Activated CD4-positive, alpha-beta T cell treated with anti-CD3 and anti-CD28 coated beads, Interleukin-2, amount 50 U/mL, for 4 hours (primary cell): Measurements from ENCODE around the gene MICU2.

Source experiments
- DNase-seq, 2 experiments: peaks; one replicate each; pipeline ENCODE4 v3.0.0-alpha.2; 2020

MICU2 gene

DNA sequence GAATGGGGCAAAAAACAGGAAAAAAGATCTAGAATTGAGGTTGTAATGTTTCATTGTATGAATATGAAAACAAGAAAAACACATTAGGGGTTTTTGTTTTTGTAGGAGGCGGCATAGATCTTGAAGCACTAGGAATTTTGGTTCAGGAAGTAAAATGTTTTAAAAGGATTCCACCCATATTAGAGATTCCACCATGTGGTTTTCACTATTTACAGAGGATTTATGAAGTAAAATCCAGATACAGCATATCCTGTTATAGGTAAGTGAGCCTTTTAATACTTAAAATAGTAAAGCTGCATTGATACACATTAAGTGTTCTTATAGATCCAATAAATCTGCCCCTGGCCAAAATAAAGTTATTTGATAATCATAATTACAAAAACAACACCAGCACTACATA, 61.4 kb downstream of the MICU2 start:
- no peak for DNase-seq

DNA sequence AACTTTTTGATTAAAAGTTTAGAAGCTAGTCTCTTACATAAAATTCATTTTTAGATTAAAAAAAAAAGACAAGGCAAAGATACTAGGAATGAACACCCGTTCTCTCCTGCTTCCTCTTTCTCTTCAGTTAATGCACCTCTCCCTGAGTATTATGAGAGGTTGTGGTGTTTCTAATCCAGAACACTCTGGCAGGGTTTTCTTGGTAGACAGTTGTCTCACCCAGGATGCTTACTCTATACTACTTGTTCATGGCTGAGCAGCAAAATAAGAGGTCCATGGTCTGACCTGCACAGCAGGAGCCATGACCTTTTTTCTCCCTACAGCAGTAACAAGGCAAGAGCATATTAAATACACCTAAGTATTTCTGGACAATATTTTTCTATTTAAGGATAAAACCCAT, 62.0 kb downstream of the MICU2 start:
- no peak for DNase-seq

DNA sequence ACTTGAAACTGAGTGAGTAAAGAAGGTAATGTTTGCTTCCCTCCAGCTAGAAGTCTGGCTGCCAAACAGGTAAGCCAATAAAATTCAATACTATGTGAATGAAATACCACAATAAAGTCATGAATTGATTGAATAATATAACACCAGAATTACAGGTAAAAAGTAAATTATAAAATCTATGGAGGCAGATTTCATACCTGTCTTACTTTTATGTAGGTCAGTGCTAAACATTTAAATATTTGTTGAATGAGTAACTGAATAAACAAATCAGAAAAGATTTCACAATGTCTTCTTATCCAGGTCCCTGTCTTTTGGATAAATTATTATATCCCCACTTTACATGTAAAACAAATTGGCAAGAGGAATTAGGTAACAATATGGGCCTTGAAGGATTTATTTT, 62.7 kb downstream of the MICU2 start:
- DNase-seq: no peak

DNA sequence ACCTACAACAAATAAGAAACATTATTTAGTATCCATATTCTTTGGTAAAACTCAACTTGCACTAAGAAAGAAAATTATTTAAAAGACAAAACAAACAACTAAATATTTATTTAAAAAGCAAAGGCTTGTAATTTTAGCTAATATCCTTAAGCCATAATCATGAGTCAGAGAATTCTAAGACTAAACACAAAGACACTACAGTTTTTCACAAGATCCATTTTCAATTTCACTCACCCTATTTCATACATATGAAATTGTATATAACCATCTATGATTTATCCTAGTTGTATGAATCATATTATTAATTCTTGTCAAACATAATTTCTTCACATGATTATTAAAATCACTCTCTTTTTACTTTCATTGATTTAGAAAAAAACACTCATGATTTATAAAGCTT, 64.3 kb downstream of the MICU2 start:
- DNase-seq: no peak

DNA sequence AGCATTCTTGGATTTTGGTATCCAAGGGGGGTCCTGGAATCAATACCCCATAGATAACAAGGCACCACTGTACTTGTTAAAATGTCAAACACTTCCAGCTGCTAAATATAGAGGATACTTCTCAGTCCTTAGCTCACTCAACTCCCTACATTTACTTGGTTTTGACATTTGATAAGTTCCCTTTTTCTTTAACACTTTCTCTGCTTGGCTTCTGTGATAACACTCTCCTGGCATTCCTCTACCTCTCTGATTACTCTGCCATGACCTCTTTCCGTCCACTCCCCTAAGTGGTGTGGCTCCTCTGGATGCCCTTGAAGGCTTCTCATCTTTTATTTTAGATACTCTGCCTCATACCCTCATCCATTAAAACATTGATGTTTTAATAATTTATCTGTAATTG, 65.2 kb downstream of the MICU2 start:
- no peak for DNase-seq

DNA sequence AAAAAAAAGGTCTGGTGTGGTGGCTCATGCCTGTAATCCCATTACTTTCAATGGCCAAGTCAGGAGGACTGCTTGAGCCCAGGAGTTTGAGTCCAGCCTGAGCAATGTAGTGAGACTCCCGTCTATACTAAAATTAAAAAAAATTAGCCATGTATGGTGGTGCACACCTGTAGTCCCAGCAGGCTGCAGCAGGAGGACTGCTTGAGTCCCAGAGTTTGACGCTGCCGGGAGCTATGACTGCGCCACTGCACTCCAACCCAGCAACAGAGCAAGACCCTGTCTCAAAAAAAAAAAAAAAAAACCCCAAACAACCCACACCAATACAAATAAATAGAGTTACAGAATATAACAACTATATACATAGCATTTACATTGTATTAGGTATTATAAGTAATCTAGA, 65.7 kb downstream of the MICU2 start:
- no peak for DNase-seq

DNA sequence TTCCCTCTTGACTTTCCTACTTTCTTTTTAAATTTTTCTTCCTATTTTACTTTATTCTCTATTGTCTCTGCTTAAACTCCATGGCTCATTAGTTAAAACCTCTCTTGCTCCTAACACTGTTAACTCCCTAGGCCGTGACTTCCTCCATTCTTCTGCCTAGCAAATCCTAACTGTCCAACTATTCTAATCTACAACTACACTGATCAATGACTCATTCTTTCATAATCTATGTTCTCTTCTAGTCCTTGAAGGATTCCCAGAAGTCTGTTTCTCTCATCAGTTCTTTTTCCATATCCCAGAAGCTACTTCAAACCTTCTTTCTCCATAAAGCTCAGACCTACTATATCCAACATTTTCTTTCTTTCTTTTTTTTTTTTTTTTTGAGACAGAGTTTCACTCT, 66.9 kb downstream of the MICU2 start:
- no peak for DNase-seq

DNA sequence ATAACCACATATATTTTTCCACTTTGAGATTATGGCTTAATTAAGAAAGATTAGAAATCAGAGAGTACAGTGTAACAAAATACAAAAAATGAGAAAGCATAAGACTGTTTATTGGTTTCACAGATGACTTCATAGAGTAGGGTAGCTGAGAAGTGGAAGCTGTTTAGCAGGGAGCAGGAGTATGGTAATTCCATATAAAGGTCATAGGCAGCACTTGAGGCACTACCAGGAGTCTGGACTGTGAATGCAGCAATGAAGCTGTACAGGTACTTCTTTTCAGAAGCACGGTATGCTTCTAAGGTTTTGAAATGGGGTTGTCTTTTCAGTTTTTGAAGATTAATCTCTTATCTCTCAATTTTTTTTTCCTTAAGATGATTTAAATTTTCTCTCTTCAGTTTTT, 69.2 kb downstream of the MICU2 start:
- no peak for DNase-seq

DNA sequence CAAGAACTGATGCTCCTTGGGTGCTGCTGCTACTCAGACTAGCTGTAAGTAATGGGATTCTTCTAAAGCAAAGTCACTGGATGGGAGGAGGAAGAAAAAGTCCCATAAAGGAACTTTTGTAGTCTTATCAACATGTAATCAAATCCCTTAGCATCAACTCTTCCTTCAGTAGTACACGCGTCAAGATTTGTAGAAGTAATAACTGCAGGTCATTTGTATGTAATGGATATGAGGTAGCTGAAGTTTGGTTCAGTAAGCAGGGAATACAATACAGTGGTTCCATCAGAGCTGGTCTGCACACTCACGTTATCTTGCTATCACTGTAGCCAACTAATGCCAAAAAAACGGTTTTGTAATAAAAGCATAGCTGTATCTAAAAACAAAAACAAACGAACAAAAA, 72.5 kb downstream of the MICU2 start:
- DNase-seq: no peak

DNA sequence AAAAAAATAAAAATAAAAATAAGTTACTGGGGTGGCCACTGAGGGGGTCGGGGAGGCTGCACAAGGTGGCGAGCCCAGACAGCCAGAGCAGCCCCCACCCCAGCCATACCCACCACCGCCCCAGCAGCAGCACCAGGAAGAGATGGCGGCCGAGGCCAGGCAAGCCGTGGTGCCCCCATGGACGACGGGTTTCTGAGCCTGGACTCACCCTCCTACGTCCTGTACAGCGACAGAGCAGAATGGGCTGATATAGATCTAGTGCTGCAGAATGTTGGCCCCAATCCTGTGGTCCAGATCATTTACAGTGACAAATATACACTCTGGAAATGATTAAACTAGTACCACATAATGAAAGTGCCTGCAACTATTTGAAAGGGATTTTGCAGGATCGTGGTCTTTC, 73.3 kb downstream of the MICU2 start:
- no peak for DNase-seq

DNA sequence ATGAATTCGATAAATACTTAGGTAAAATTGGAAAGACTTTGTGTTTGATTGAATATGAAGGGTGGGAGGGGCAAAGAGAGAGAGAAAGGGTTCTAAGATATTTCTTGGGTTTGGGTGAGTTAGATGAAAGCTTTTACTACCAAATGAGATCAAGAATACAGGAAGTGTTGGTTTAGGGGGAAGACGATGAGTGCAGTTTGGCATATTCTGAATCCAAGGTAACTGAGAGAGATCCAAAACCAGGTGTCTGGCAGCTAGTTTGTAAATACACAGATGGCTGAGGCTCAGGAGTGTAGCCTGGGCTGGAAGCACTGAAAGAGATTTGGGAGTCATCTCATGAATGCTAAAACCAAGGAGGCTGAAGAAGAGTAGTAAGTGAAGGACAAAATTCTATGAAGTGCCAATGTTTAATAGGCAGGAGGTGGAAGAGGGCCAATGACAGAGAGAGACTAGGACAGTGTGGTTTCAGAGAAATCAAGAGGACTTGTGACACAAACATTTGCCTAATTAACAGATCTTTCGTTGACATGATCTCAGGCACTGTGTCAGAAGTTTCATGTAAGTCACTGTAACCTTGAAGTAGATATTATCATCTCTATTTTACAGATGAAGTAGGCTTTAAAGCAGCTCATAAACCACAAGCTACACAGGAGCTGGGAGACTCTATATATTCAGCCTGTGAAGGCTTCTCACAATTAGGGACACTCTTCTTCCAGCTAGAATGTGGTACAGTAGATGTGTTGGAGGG, 74.7 kb downstream of the MICU2 start:
- no peak for DNase-seq

DNA sequence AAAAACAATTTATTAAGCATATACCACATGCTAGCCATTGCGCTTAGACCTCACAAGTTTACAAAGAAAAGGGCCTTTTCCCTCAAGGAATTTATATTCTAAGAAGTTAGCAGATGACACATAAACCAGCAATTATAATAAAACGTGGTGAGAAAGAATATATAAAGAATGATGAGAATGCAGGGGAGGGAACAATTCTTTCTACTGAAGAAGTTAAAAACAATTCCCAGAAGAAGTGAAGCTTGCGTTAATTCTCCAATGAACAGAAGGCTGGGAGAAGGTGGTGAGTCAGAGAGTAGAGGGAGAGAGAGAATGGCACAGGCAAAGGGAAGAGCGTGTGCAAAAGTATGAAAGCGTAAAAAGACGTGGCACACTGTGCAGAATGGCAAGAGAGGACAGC, 75.4 kb downstream of the MICU2 start:
- no peak for DNase-seq

DNA sequence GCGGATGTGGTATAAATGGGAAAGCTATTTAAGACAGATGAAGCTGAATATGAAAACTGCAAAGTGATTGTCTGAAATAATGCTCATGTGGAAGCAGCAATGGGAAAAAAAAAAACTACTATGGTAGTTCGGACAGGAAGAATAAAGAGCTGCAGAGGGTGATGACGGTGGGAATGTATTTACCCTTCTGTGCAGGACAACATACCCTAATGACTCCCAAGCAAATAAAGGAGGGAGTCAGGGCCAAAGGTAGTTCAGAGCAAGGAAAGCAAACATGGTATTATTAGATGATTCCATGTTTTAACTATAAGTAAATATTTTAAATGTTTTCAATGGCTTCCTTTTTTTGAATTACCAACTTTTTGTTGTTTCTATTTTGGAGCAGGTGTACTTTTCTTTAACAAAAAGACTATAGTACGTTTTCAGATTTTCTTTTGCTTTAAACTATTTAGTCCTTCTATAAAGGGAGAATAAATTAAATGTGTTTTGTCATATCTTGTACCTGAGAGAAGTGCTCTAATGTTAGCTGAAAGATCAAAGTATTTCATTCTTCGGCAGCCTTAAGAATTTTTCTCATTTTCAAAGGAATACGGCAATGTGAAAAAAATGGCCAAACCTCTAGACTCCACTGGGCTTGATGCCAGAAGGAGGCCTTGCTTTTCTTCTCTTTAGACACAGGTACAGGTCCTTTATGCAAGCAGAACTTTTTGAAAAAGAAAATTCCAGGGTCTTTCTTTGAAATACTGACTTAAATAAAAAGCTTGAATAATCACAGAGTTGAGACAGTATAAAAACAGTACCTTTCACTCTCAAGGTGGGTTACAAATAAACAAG, 77.0 kb downstream of the MICU2 start:
- DNase-seq: no peak

DNA sequence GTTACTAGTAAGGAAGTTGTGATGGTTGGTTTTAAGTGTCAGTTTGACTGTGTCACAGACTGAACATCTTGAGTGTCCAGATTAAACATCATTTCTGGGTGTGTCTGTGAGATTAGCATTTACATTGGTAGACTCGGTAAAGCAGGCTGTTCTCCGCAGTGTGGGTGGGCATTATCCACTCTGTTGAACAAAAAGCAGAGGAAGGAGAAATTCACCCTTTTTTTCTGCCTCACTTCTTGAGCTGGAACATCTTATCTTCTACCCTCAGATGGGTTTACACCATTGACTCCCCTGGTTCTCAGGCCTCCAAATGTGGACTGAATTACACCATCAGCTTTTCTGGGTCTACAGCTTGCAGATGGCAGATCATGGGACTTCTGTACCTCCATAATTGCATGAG, 81.1 kb downstream of the MICU2 start:
- DNase-seq: no peak

DNA sequence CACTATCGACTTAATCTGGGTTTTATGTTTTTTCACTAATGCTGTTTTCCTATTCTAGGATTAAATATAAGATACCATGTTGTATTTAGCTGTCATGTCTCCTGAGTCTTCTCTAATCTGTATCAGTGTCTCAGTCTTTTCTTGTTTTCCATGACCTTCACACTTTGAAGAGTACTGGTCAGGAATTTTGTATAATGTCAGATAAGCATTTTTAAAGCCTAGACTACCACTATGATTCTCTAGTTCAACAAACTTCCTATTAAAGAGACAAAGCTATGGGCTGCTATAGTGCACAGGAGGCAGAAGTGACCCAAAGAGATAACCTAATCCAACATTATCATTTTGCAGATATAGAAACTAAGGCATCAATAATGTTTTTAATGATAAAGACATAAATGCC, 81.8 kb downstream of the MICU2 start:
- DNase-seq: no peak

DNA sequence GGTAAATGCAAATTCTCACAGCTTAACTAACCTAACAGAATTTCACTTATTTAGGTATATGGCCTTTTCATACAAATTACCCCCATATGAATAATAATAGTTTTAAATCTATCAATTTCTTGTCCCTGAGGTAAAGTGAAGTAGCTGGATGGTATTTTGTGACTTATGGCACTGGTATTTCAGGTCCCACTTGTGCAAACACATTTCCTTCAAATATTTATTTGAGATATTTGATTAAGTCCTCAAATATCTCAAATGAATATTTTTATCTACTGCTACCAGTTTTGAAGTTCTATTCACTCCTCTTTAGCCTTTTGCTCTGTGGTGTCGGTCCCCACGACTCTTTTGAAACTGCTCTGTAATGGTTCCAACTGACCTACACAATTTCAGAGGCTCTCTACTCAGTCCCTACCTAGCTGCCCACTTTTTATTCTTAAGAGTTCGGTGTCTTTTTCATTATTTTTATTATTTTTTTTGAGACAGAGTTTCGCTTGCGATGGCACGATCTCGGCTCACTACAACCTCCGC, 85.3 kb downstream of the MICU2 start:
- DNase-seq: no peak

DNA sequence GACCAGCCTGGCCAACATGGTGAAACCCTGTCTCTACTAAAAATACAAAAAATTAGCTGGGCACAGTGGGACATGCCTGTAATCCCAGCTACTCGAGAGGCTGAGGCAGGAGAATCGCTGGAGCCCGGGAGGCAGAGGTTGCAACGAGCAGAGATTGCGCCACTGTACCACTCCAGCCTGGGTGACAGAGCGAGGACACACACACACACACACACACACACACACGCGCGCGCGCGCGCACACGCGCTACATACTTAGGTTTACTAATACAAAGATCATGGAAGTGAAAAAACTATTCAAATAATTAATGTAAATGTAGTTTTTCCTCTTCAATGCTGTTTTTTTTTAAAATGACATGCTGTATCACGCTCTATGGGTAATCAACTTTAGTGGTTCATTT, 86.4 kb downstream of the MICU2 start:
- DNase-seq: no peak

DNA sequence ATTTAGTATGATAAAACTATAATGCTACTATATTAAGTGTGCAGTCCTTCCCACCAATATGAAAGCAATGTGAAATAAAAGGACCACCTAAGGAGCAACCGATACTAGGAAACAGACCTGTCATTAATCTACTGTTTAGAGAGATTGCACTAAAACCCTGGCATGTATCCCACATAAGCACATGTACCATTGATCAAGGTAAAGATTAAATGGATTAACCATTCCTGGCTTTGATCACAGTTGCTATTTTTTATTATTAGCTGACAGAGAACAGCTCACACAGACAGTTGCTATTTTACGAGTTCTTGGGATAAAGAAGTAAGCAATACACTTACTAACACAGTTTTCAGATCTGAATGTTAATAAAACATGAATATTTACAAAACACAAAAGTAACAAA, 87.2 kb downstream of the MICU2 start:
- DNase-seq: no peak

DNA sequence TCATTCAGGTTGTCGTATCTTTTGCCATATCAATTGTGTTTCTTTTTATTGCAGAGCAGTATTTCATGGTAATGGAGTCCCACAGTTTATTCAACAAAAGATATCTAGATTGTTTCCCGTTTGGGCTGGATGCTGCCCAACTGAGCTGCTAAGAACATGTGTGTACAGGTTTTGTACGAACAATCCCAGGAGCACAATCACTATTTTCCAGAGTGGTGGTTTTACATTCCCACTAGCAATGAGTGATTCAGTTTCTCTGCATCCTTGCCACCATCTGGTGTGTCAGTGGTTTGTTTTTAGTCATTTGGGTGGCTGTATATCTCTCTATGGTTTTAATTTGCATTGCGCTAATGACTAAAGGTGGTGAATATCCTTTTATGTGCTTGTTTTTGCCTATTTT, 92.1 kb downstream of the MICU2 start:
- DNase-seq: no peak

DNA sequence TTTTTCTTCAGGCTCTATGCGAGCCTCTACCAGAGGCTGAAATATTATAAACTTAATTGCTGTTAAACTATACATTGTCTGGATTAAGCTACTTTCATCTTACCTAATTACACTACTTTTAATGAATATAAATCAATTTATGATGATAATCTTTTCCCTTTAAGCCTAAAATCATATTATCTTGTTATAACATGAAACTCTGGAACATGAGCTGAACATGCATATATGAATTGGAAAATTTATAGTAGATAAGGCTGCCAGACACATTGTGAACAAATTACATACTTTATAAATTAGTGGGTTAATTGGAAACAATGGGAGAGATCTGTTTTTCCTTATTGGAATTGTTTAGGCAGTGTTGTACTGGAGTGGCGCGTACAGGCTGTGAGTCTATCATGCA, 99.6 kb downstream of the MICU2 start:
- DNase-seq: no peak

DNA sequence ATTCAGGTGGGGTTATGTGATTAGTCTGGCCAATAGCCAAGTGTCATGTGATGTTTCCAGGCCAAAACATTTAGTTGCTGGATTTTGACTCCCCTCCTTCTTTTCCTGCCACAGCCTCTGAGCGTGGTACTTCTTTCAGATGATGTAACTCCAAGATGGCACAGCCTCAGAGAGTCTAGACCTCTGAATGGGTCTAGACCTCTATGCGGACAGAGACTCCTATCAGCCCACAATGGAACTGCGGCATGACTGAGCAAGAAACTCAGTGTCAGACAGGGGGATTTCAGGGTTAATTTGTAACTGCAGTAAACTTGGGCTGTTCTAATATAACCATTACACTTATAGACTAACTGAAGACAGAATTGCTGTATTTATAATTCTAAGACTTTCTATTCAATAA, 102.3 kb downstream of the MICU2 start:
- no peak for DNase-seq

DNA sequence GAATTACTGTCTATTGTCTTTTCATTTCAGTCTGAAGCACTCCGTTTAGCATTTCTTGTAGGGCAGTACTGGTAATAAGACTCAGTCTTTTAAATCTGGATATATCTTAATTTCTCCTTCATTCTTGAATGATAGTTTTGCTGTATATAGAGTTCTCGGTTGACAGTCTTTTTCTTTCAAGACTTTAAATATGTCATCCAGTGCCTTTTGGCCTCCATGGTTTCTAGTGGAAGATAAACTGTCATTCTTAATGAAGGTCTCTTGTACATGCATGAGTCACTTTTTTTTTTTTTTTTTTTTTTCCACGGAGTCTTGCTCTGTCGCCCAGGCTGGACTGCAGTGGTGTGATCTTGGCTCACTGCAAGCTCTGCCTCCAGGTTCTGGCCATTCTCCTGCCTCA, 117.6 kb downstream of the MICU2 start:
- no peak for DNase-seq

DNA sequence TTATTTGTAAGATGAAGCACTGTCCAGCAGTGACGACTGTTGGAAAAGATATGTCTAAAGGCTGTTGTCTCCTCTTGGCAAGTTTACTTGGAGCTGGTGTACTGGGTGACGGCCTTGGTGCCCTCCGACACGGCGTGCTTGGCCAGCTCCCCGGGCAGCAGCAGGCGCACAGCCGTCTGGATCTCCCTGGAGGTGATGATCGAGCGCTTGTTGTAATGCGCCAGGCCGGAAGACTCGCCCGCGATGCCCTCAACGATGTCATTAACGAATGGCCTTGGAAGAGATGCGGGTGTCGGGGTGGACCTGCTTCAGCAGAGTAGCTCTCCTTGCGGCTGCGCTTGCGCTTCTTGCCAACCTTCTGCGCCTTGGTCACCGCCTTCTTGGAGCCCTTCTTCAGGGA, 120.2 kb downstream of the MICU2 start:
- DNase-seq: no peak

DNA sequence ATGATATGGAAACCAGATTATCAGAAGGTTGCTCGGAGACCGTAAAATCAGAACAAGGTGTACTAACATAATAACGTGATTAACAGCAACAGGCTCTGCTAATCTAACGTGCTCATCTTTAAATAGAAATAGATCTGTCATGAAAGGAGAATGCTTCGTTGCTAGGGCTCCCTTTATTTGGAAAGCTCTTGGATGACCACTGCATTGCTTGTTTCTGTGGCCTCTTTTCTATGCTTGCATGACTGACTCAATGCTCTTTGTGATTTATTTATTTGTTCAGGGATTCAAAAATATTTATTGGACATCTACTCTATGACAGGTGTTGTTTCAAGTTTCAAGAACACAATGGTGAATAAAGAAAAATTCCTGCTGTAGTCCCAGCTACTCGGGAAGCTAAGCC, 122.6 kb downstream of the MICU2 start:
- DNase-seq: no peak
